H9 (cell line): ENCODE data around the gene CACNA1H. TPM values are rescaled to one million over a fixed set of nuclear protein-coding genes. Genes with fewer than 3 reads are reported as not detected.

Source experiments
- DNase-seq: peaks from one replicate; pipeline ENCODE4 v3.0.0-alpha.2; 2017
- H2AFZ ChIP-seq: one replicate; pipeline ENCODE4 v1.6.1; 2013; ENCODE audit warnings: mild to moderate bottlenecking, low read length, control low read depth, moderate library complexity
- H2AK5ac ChIP-seq: 2 replicates; pipeline ENCODE4 v1.6.1; 2013; ENCODE audit warnings: low read length, control low read depth, mixed read lengths; ENCODE audit not compliant: insufficient read length
- H2BK120ac ChIP-seq: one replicate; pipeline ENCODE4 v1.6.1; 2013; ENCODE audit warnings: low read depth, mild to moderate bottlenecking, low read length, control low read depth, inconsistent platforms; ENCODE audit not compliant: poor library complexity, severe bottlenecking
- H2BK12ac ChIP-seq: 2 replicates; pipeline ENCODE4 v1.6.1; 2013; ENCODE audit warnings: low read length, control low read depth, mixed read lengths, low read depth; ENCODE audit not compliant: insufficient read length
- H2BK15ac ChIP-seq: 2 replicates; pipeline ENCODE4 v1.6.1; 2013; ENCODE audit warnings: low read depth, low read length, control low read depth
- H2BK20ac ChIP-seq: one replicate; pipeline ENCODE4 v1.6.1; 2013; ENCODE audit warnings: low read depth, mild to moderate bottlenecking, low read length, control low read depth, inconsistent platforms; ENCODE audit not compliant: poor library complexity, severe bottlenecking
- H2BK5ac ChIP-seq: 2 replicates; pipeline ENCODE4 v1.6.1; 2013; ENCODE audit warnings: low read length, control low read depth, mixed read lengths; ENCODE audit not compliant: insufficient read length
- H3K14ac ChIP-seq: 2 replicates; pipeline ENCODE4 v1.6.1; 2013; ENCODE audit warnings: low read length, control low read depth; ENCODE audit not compliant: insufficient read depth
- H3K18ac ChIP-seq: 2 replicates; pipeline ENCODE4 v1.6.1; 2013; ENCODE audit warnings: low read depth, mild to moderate bottlenecking, mixed read lengths, low read length, control low read depth; ENCODE audit not compliant: insufficient read length
- H3K23ac ChIP-seq: 2 replicates; pipeline ENCODE4 v1.6.1; 2013; ENCODE audit warnings: low read length, control low read depth, mixed read lengths, low read depth; ENCODE audit not compliant: insufficient read length
- H3K23me2 ChIP-seq: 2 replicates; pipeline ENCODE4 v1.6.1; 2013; ENCODE audit warnings: low read depth, mild to moderate bottlenecking, mixed read lengths, low read length, control low read depth; ENCODE audit not compliant: insufficient read length, poor library complexity, severe bottlenecking
- H3K27ac ChIP-seq: 2 replicates; pipeline ENCODE4 v1.5.1; 2013; ENCODE audit warnings: low read length, control low read depth, mixed read lengths, low read depth; ENCODE audit not compliant: insufficient read length
- H3K27me3 ChIP-seq: 2 replicates; pipeline ENCODE4 v1.6.1; 2013; ENCODE audit warnings: low read length, control low read depth, inconsistent platforms; ENCODE audit not compliant: insufficient read depth
- H3K4ac ChIP-seq: 2 replicates; pipeline ENCODE4 v1.6.1; 2013; ENCODE audit warnings: low read depth, mild to moderate bottlenecking, control low read depth, inconsistent platforms, low read length, moderate library complexity
- H3K4me1 ChIP-seq: 2 replicates; pipeline ENCODE4 v1.6.1; 2013; ENCODE audit warnings: low read length, control low read depth, inconsistent platforms; ENCODE audit not compliant: insufficient read depth
- H3K4me2 ChIP-seq: 2 replicates; pipeline ENCODE4 v1.6.1; 2013; ENCODE audit warnings: low read length, control low read depth, mixed read lengths; ENCODE audit not compliant: insufficient read length, insufficient read depth
- H3K56ac ChIP-seq: 2 replicates; pipeline ENCODE4 v1.6.1; 2013; ENCODE audit warnings: low read depth, mild to moderate bottlenecking, mixed read lengths, low read length, control low read depth; ENCODE audit not compliant: insufficient read length
- H3K79me1 ChIP-seq: 2 replicates; pipeline ENCODE4 v1.6.1; 2013; ENCODE audit warnings: low read depth, mild to moderate bottlenecking, moderate library complexity, low read length, control low read depth, inconsistent platforms; ENCODE audit not compliant: insufficient read depth, poor library complexity, severe bottlenecking
- H3K79me2 ChIP-seq: 2 replicates; pipeline ENCODE4 v1.6.1; 2013; ENCODE audit warnings: low read length, control low read depth, inconsistent platforms; ENCODE audit not compliant: insufficient read depth
- H3K9ac ChIP-seq: 2 replicates; pipeline ENCODE4 v1.6.1; 2013; ENCODE audit warnings: low read length, control low read depth, mixed read lengths; ENCODE audit not compliant: insufficient read length; ENCODE audit errors: extremely low read depth
- H3K9me3 ChIP-seq: one replicate; pipeline ENCODE4 v1.6.1; 2013; ENCODE audit warnings: low read depth, low read length, inconsistent platforms; ENCODE audit not compliant: control insufficient read depth
- H3T11ph ChIP-seq: one replicate; pipeline ENCODE4 v1.6.1; 2013; ENCODE audit warnings: mild to moderate bottlenecking, low read length, control low read depth, inconsistent platforms
- H4K20me1 ChIP-seq: one replicate; pipeline ENCODE4 v1.6.1; 2013; ENCODE audit not compliant: control insufficient read depth, insufficient read length, insufficient read depth
- H4K5ac ChIP-seq: 2 replicates; pipeline ENCODE4 v1.6.1; 2013; ENCODE audit warnings: low read depth, mild to moderate bottlenecking, mixed read lengths, low read length, control low read depth; ENCODE audit not compliant: insufficient read length
- H4K8ac ChIP-seq: replicated peaks from 2 replicates; pipeline ENCODE4 v1.6.1; 2013; ENCODE audit warnings: low read length, control low read depth, mixed read lengths, low read depth; ENCODE audit not compliant: insufficient read length
- H4K91ac ChIP-seq: 2 replicates; pipeline ENCODE4 v1.6.1; 2013; ENCODE audit warnings: low read depth, mild to moderate bottlenecking, moderate library complexity, mixed read lengths, low read length, control low read depth; ENCODE audit not compliant: insufficient read length
- H3K27ac Mint-ChIP-seq, 3 experiments: 2 replicates in 2 of 3; 3 replicates in 1 of 3; pipeline ENCODE4 v1.8.0; 2020 to 2021; ENCODE audit warnings: mixed read lengths in 3 of 3, mild to moderate bottlenecking in 1 of 3, moderate library complexity in 1 of 3
- H3K27me3 Mint-ChIP-seq: 2 replicates; pipeline ENCODE4 v1.8.0; 2021; ENCODE audit warnings: low read depth, mild to moderate bottlenecking, moderate library complexity, mixed read lengths
- H3K36me3 Mint-ChIP-seq, 3 experiments: 2 replicates in 2 of 3; 3 replicates in 1 of 3; pipeline ENCODE4 v1.8.0; 2020 to 2021; ENCODE audit warnings: low read depth in 3 of 3, mixed read lengths in 3 of 3; ENCODE audit not compliant: insufficient read depth in 1 of 3
- H3K4me1 Mint-ChIP-seq, 2 experiments: 2 replicates each; pipeline ENCODE4 v1.8.0; 2020; ENCODE audit warnings: mixed read lengths in 2 of 2
- H3K4me3 Mint-ChIP-seq, 2 experiments: 2 replicates in 1 of 2; 3 replicates in 1 of 2; pipeline ENCODE4 v1.8.0; 2020 to 2021; ENCODE audit warnings: mild to moderate bottlenecking in 2 of 2, mixed read lengths in 2 of 2, moderate library complexity in 1 of 2
- H3K9me3 Mint-ChIP-seq, 2 experiments: 2 replicates in 1 of 2; 3 replicates in 1 of 2; pipeline ENCODE4 v1.8.0; 2020; ENCODE audit warnings: mild to moderate bottlenecking in 2 of 2, mixed read lengths in 2 of 2, moderate library complexity in 1 of 2
- CTCF ChIP-seq: fragments of 200-600 bp; sonication (generic); conservative IDR thresholded peaks from 3 replicates; pipeline ENCODE4 v1.8.0; 2021; ENCODE audit warnings: antibody characterized with exemption, mild to moderate bottlenecking
- WGBS: extraction: QIAGEN DNeasy Blood & Tissue Kit; methylation state at CpG from one replicate; pipeline ENCODE4 v1.1.7; 2013; ENCODE audit warnings: missing lambda C conversion rate, low lambda C conversion rate, mixed read lengths; ENCODE audit not compliant: insufficient read length; ENCODE audit errors: extremely low coverage; 5-methylcytosine and 5-hydroxymethylcytosine counted together
- total RNA-seq: library from RNA; stranded (reverse); gene quantifications from 2 replicates; pipeline ENCODE4 v1.2.1, GENCODE V29; 2021

The CACNA1H gene
- total RNA-seq, 1 experiment from 2014 or later = 43.3 TPM

- H3K4me1 Mint-ChIP-seq = peaks cover 0 to 10% of the 10 kb centered on the region in 2 experiments; a peak in 2 of 4 replicates
- Histone ChIP-seq H3K79me1 (no peaks in the 10 kb centered on the region), H2BK15ac (no peak overlapping the region), H3K27me3 (no peaks in the 10 kb centered on the region), H2BK12ac (no peak overlapping the region), H3K56ac (no peak overlapping the region), H2BK120ac (no peak overlapping the region), H3K4ac (no peak overlapping the region), H3K79me2 (no peaks in the 10 kb centered on the region), H3K14ac (no peak overlapping the region), H3K4me2 (no peak overlapping the region), H3K27ac (no peak overlapping the region), H3K23ac (no peak overlapping the region), H2BK20ac (no peak overlapping the region), H3K18ac (no peak overlapping the region), H3K9me3 (no peaks in the 10 kb centered on the region), H4K8ac (no peak overlapping the region), H4K20me1 (no peaks in the 10 kb centered on the region), H2BK5ac (no peak overlapping the region), H3K23me2 (no peaks in the 10 kb centered on the region), H2AFZ (no peak overlapping the region), H3K4me1 (no peaks in the 10 kb centered on the region), H3T11ph (no peak overlapping the region), H4K5ac (no peak overlapping the region), H3K9ac (no peak overlapping the region), H4K91ac (no peak overlapping the region), H2AK5ac (no peak overlapping the region)
- peaks cover 0 to 1% (median 0%) of the 10 kb centered on the region in 3 experiments; a peak in 3 of 7 replicates for H3K36me3 Mint-ChIP-seq
- no CpG with 5 or more reads among the region's 12 CpGs for WGBS
- no peak for TF ChIP-seq CTCF
- H3K9me3 Mint-ChIP-seq = no peaks in the 10 kb centered on the region
- H3K4me3 Mint-ChIP-seq = no peak overlapping the region
- no peak for DNase-seq
- H3K27ac Mint-ChIP-seq = no peak overlapping the region
- H3K27me3 Mint-ChIP-seq = no peaks in the 10 kb centered on the region
Measured at GRCh38 chr16:1171001-1171400, 18.1 kb downstream of the CACNA1H start.
